HG03060 (cell line): ENCODE results near the gene SYNGR1.

Source experiments
- ATAC-seq: cut with Tn5 transposase; IDR thresholded peaks from one replicate; pipeline ENCODE4 v1.9.1; 2021; ENCODE audit warnings: low read depth, moderate number of reproducible peaks; ENCODE audit not compliant: unreplicated experiment

Gene SYNGR1

GRCh38 chr22:39423976-39424375 lies 74.2 kb downstream of the SYNGR1 start:
- ATAC-seq: no peak

GRCh38 chr22:39426380-39427043 lies 76.7 kb downstream of the SYNGR1 start:
- ATAC-seq: no peak

GRCh38 chr22:39427751-39428596 lies 78.2 kb downstream of the SYNGR1 start:
- no peak for ATAC-seq

- ATAC-seq: no peak
Observed at GRCh38 chr22:39428597-39429071, 78.8 kb downstream of the SYNGR1 start.

- ATAC-seq: no peak
Observed at GRCh38 chr22:39429186-39429585, 79.4 kb downstream of the SYNGR1 start.

GRCh38 chr22:39429916-39430575 lies 80.3 kb downstream of the SYNGR1 start:
- ATAC-seq: no peak

- ATAC-seq: no peak
Observed at GRCh38 chr22:39430576-39431150, 80.9 kb downstream of the SYNGR1 start.

GRCh38 chr22:39431216-39431801 lies 81.5 kb downstream of the SYNGR1 start:
- ATAC-seq: no peak

- no peak for ATAC-seq
Observed at GRCh38 chr22:39431821-39432251, 82.0 kb downstream of the SYNGR1 start.

- ATAC-seq: no peak
Observed at GRCh38 chr22:39432361-39432811, 82.6 kb downstream of the SYNGR1 start.

- ATAC-seq: no peak
Observed at GRCh38 chr22:39433476-39434242, 83.9 kb downstream of the SYNGR1 start.

- ATAC-seq: no peak
Observed at GRCh38 chr22:39434243-39434653, 84.5 kb downstream of the SYNGR1 start.

- no peak for ATAC-seq
Observed at GRCh38 chr22:39434721-39435120, 84.9 kb downstream of the SYNGR1 start.
